K562 (cell line): ENCODE measurements around the gene FAM131C. TPM values are rescaled to one million over a fixed set of nuclear protein-coding genes. Genes with fewer than 3 reads are reported as not detected.
"Not testable (repeated sequence)": the region's sequence is repeated elsewhere in the genome, so short reads cannot be mapped to it uniquely, and the experiment has no call there.

ENCODE experiments used
- ATAC-seq: fragments of 200-7000 bp; cut with Tn5 transposase; 3 replicates; pipeline ENCODE4 v1.9.1; 2020; ENCODE audit warnings: moderate library complexity
- BruUV-seq: library from RNA; stranded (reverse); fragments of 400-500 nt; replicated peaks from 2 replicates; lab custom pipeline; 2021; lab: Mats Ljungman, UMichigan
- CTCF ChIA-PET: fragments of 300-600 bp; formaldehyde crosslinking; extraction: SDS; loops from one replicate; lab custom pipeline; 2021; ENCODE audit warnings: low intra/inter-chr PET ratio; lab: Yijun Ruan, JAX
- POLR2A ChIA-PET: fragments of 300-600, 350-650 bp; sonication (Branson Sonifier 250); formaldehyde crosslinking; extraction: SDS; loops from one replicate; lab custom pipeline; 2021; ENCODE audit warnings: antibody characterized with exemption, inconsistent platforms; lab: Yijun Ruan, JAX
- DNase-seq, 4 experiments: peaks; one replicate each; pipeline versions ENCODE4 v3.0.0 to v3.0.0-alpha.2; 2011 to 2018; ENCODE audit warnings: low spot score in 3 of 4, mixed read lengths in 3 of 4; ENCODE audit errors: extremely low read depth in 1 of 4
- FAIRE-seq: peaks from 2 replicates; lab custom pipeline; 2011; peaks lifted over from hg19 to GRCh38; lab: Jason Lieb, UNC
- H2AFZ ChIP-seq: 2 replicates; pipeline ENCODE4 v1.6.0; 2011; ENCODE audit warnings: low read depth, low read length, control low read depth, inconsistent platforms
- H3K27ac ChIP-seq: fragments of 200-600 bp; 3 replicates; pipeline ENCODE4 v1.8.0; 2011; ENCODE audit warnings: low read depth, mild to moderate bottlenecking, control low read depth, inconsistent platforms, low read length, moderate library complexity, mixed read lengths; ENCODE audit errors: extremely low read depth
- H3K27me3 ChIP-seq, 2 experiments: fragments of 300-600 bp in 1 of 2; 2 replicates in 1 of 2; 3 replicates in 1 of 2; pipeline versions ENCODE4 v1.6.0 to v1.8.0; 2011; ENCODE audit warnings: inconsistent platforms in 2 of 2, low read length in 2 of 2, mild to moderate bottlenecking in 1 of 2, mixed read lengths in 1 of 2, moderate library complexity in 1 of 2; ENCODE audit not compliant: control insufficient read depth in 2 of 2, insufficient read depth in 2 of 2
- H3K36me3 ChIP-seq: fragments of 300-600 bp; 3 replicates; pipeline ENCODE4 v1.8.0; 2011; ENCODE audit warnings: mild to moderate bottlenecking, low read length, inconsistent platforms; ENCODE audit not compliant: control insufficient read depth, insufficient read depth
- H3K4me1 ChIP-seq, 2 experiments: fragments of 200-600 bp in 1 of 2; replicated peaks in 1 of 2; 2 replicates in 1 of 2; 3 replicates in 1 of 2; pipeline versions ENCODE4 v1.5.1 to v1.8.0; 2011; ENCODE audit warnings: inconsistent platforms in 2 of 2, low read length in 2 of 2, mild to moderate bottlenecking in 1 of 2, mixed read lengths in 1 of 2, moderate library complexity in 1 of 2; ENCODE audit not compliant: control insufficient read depth in 2 of 2, insufficient read depth in 2 of 2
- H3K4me2 ChIP-seq: 2 replicates; pipeline ENCODE4 v1.6.1; 2011; ENCODE audit warnings: low read length, control low read depth, inconsistent platforms, mixed read lengths; ENCODE audit not compliant: insufficient read depth
- H3K4me3 ChIP-seq: fragments of 200-600 bp; sonication (generic), shearing (Covaris generic); 2 replicates; pipeline ENCODE4 v1.5.1; 2016; ENCODE audit warnings: control low read depth, inconsistent platforms
- H3K79me2 ChIP-seq: fragments of 200-600 bp; 3 replicates; pipeline ENCODE4 v1.8.0; 2011; ENCODE audit warnings: low read length, inconsistent platforms; ENCODE audit not compliant: control insufficient read depth, insufficient read depth
- H3K9ac ChIP-seq, 2 experiments: 2 replicates each; pipeline versions ENCODE4 v1.6.0 to v1.6.1; 2011; ENCODE audit warnings: low read depth in 2 of 2, low read length in 2 of 2, control low read depth in 1 of 2, inconsistent platforms in 1 of 2, mild to moderate bottlenecking in 1 of 2, mixed read lengths in 1 of 2; ENCODE audit not compliant: insufficient read depth in 1 of 2
- H3K9me1 ChIP-seq: one replicate; pipeline ENCODE4 v1.6.0; 2011; ENCODE audit warnings: inconsistent platforms, mild to moderate bottlenecking, low read length, moderate library complexity; ENCODE audit not compliant: control insufficient read depth, insufficient read depth
- H3K9me3 ChIP-seq: replicated peaks from 2 replicates; pipeline ENCODE4 v1.5.1; 2011; ENCODE audit warnings: low read depth, low read length, inconsistent platforms; ENCODE audit not compliant: control insufficient read depth, insufficient read depth
- H4K20me1 ChIP-seq: replicated peaks from 2 replicates; pipeline ENCODE4 v1.6.1; 2011; ENCODE audit warnings: low read length, inconsistent platforms, mixed read lengths; ENCODE audit not compliant: control insufficient read depth, insufficient read depth
- ADNP ChIP-seq: fragments of 200-800 bp; sonication (Bioruptor generic); IDR thresholded peaks from 2 replicates; pipeline ENCODE4 v1.6.1; 2016; ENCODE audit warnings: missing genetic modification characterization, missing compliant biosample characterization
- BCOR ChIP-seq: fragments of 450-650 bp; IDR thresholded peaks from 2 replicates; pipeline ENCODE4 v1.6.1; 2016
- CHD4 ChIP-seq: fragments of 200-600 bp; sonication (generic); IDR thresholded peaks from 3 replicates; pipeline ENCODE4 v1.6.1; 2012; ENCODE audit warnings: low read depth, mild to moderate bottlenecking, mixed read lengths, low read length, inconsistent platforms; ENCODE audit not compliant: insufficient read depth, insufficient replicate concordance, poor library complexity, severe bottlenecking
- ELF4 ChIP-seq: fragments of 450-650 bp; formaldehyde crosslinking; IDR thresholded peaks from 2 replicates; pipeline ENCODE4 v1.4.0; 2022; ENCODE audit warnings: missing genetic modification characterization
- GABPB1 ChIP-seq: sonication (generic); formaldehyde crosslinking; IDR thresholded peaks from 2 replicates; pipeline ENCODE4 v1.8.0; 2022; ENCODE audit warnings: mild to moderate bottlenecking, missing genetic modification reagents
- KAT7 ChIP-seq: sonication (generic); formaldehyde crosslinking; IDR thresholded peaks from 2 replicates; pipeline ENCODE4 v1.8.0; 2022; ENCODE audit warnings: missing genetic modification reagents, mild to moderate bottlenecking, borderline replicate concordance
- KDM1A ChIP-seq, 2 experiments: fragments of 450-650 bp; IDR thresholded peaks; 2 replicates each; pipeline ENCODE4 v1.6.1; 2016; ENCODE audit warnings: mild to moderate bottlenecking in 2 of 2
- NFIC ChIP-seq: fragments of 450-650 bp; IDR thresholded peaks from 2 replicates; pipeline ENCODE4 v1.6.1; 2017; ENCODE audit warnings: mild to moderate bottlenecking, inconsistent platforms
- RBM25 ChIP-seq: fragments of 200-400 bp; formaldehyde crosslinking; IDR thresholded peaks from 2 replicates; pipeline ENCODE4 v1.6.1; 2018; ENCODE audit warnings: low read length, low read depth, moderate library complexity; ENCODE audit not compliant: severe bottlenecking
- RCOR1 ChIP-seq, 2 experiments: IDR thresholded peaks; 2 replicates each; pipeline ENCODE4 v1.6.1; 2012; ENCODE audit warnings: low read depth in 2 of 2, low read length in 2 of 2, borderline replicate concordance in 1 of 2, improper control_type of control experiment in 1 of 2
- SP1 ChIP-seq: sonication (generic); formaldehyde crosslinking; IDR thresholded peaks from 2 replicates; pipeline ENCODE4 v1.8.1; 2022; ENCODE audit warnings: mild to moderate bottlenecking, missing genetic modification reagents
- WGBS: fragments of 100-300 bp; shearing (Covaris generic); methylation state at CpG from one replicate; pipeline ENCODE4 v1.1.6; 2016; ENCODE audit warnings: low coverage, mixed read lengths; ENCODE audit not compliant: insufficient coverage; ENCODE audit errors: missing lambda C conversion rate; 5-methylcytosine and 5-hydroxymethylcytosine counted together
- in situ Hi-C: fragments of 300-500 bp; cut with MboI; formaldehyde crosslinking; loops from 4 replicates; pipeline ENCODE4 v1.15.0; 2018; ENCODE audit warnings: inconsistent platforms, mixed read lengths
- intact Hi-C: fragments of 100-400 bp; cut with micrococcal nuclease; formaldehyde crosslinking; loops from 2 replicates; pipeline ENCODE4 v1.14.2; 2022
- polyA plus RNA-seq, 8 experiments: library from polyadenylated mRNA; depleted of rRNA in 4 of 8; stranded (reverse) in 5 of 8; unstranded in 3 of 8; fragments of >200 nt; fragmentation: Nextera tagmentation in 2 of 8; fragmentation: Illumina TruSeq in 1 of 8; extraction: Ambion mirVana in 2 of 8; extraction: Trizol in 1 of 8; gene quantifications; 2 replicates each; pipeline versions ENCODE4 v1.2.1 to v1.2.3, GENCODE V29; 2011 to 2014; ENCODE audit warnings: inconsistent platforms in 1 of 8, missing spikeins in 1 of 8
- total RNA-seq, 7 experiments: library from RNA; depleted of rRNA in 6 of 7; stranded (reverse); fragments of >200 nt in 6 of 7; fragmentation: Illumina TruSeq in 2 of 7; extraction: Trizol in 2 of 7; gene quantifications; 2 replicates each; pipeline versions ENCODE4 v1.2.1 to v1.2.3, GENCODE V29; 2011 to 2021; ENCODE audit warnings: low replicate concordance in 1 of 7

The FAM131C gene
- total and polyA plus RNA-seq, 9 of the 15 experiments (the other 6 are each of a cell fraction or from before 2014, with no cell fraction given) = 0.10 to 0.29 (median 0.16) TPM; not detected in 6

DNA sequence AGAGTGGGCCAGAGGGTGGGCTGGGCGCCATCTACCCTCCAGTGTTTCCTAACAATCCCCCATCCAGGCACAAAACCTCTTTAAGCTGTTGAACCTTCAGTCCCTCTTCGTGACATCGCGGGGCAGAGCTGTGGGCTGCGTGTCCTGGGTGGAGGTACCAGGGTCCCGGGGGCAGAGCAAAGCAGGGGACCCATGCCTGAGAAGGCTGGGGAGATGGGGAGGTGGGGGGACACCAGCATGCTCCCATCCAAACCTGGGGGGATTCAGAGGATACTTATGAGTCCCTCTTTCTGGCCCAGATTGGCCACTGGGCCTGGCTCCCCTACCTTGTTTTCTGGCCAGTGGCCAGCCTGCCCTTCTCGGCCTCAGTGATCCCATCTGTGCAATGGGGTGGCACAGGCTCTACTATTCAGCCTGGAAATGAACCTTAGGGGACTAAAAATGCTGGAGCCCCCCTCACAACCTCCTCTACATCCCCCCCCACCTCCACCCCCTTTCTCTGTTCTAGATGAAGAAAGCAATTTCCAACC, 40.3 kb downstream of the FAM131C start:
- CTCF ChIA-PET = interaction anchor here (1.4 to 2.6 kb wide), 2 partner anchors 24 to 241 kb away, joined by 6 to 50 read pairs; no protein-coding TSS in a partner anchor
- TF ChIP-seq ELF4 (CRISPR knock-in tag) = 0 out of 2 replicates have a peak, but pooled peaks have one; percentile 2
- TF ChIP-seq RBM25 = peak; percentile 37
- 0 out of 4 replicates have a peak, but pooled peaks of 1 of the 2 experiments have one; percentile 19 for TF ChIP-seq RCOR1 (IDR thresholded peaks at IDR 0.05; ENCODE audit: borderline replicate concordance in 1 of 2, low read depth in 2 of 2, low read length in 2 of 2)
- peak; percentile 0; the same call in 1 of the 2 replicates for TF ChIP-seq GABPB1
- TF ChIP-seq NFIC = peak; percentile 65
- peak; percentile 6; the same call in 1 of the 2 replicates for TF ChIP-seq SP1 (CRISPR knock-in tag)
- 0 out of 2 replicates have a peak, but pooled peaks have one; percentile 10 for TF ChIP-seq BCOR
- TF ChIP-seq KDM1A (IDR thresholded peaks at IDR 0.05) = peak; percentile 25 to 47; a peak in 1 of 4 replicates
- 0 out of 2 replicates have a peak, but pooled peaks have one; percentile 5 for TF ChIP-seq KAT7
- peak; percentile 80 for TF ChIP-seq ADNP (tag)
- TF ChIP-seq CHD4 = peak; percentile 62
- TF ChIP-seq, all 486 proteins: peak for 11; not testable (repeated sequence) for 475
- H3K79me2 ChIP-seq, H2AFZ ChIP-seq, H3K27me3 ChIP-seq, BruUV-seq, H3K9me1 ChIP-seq, H3K9me3 ChIP-seq, in situ Hi-C loops, FAIRE-seq, H3K27ac ChIP-seq, H3K9ac ChIP-seq, H4K20me1 ChIP-seq, H3K4me3 ChIP-seq, DNase-seq, ATAC-seq, H3K36me3 ChIP-seq: not testable (repeated sequence)
- 42% methylated on average over 7 of the region's 7 CpGs for WGBS
- peaks cover 4 to 36% of the 10 kb centered on the region in 2 experiments; a peak in 4 of 5 replicates for H3K4me1 ChIP-seq
- intact Hi-C loops = loop anchor here (1.0 kb wide), 2 partner anchors 24 kb away; no protein-coding TSS in a partner anchor
- POLR2A ChIA-PET = interaction anchor here (0.5 kb wide), 1 partner anchor 10 kb away, joined by 4 read pairs; no protein-coding TSS in a partner anchor
- H3K4me2 ChIP-seq = 0 out of 2 replicates have a peak overlapping the region, but pooled peaks have one; percentile 14
